IPS-11a (cell line): Measurements from ENCODE around the gene HS6ST3.

Experiments used
- H3K4me3 ChIP-seq: one replicate; pipeline ENCODE4 v1.5.1; 2013; ENCODE audit warnings: low read depth, low read length, control low read depth

The HS6ST3 gene

DNA sequence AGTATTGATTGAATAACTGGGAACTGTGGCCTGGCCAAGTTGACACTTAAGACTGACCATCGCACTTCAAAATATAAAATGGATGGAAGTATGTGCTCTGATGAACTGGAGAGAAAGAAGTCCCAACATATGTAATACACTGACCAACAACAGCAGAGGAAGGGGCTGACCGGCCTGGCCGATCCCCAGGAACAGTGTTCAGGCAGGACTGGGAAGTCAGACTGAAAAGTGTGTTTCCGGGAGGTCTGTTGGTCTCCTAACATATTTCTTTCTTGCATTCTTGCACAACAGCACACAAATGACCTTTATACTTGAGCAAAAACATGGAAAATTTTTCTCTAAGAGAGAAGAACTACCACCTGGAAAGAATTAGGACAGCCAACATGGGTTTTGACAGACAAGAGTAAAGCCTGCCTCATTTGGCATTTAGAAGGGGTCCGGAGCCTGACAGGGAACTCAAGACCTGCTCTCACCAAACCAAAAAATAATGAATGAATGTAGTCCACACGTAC lies 606.5 kb downstream of the HS6ST3 start:
- H3K4me3 ChIP-seq: no peak overlapping the region

DNA sequence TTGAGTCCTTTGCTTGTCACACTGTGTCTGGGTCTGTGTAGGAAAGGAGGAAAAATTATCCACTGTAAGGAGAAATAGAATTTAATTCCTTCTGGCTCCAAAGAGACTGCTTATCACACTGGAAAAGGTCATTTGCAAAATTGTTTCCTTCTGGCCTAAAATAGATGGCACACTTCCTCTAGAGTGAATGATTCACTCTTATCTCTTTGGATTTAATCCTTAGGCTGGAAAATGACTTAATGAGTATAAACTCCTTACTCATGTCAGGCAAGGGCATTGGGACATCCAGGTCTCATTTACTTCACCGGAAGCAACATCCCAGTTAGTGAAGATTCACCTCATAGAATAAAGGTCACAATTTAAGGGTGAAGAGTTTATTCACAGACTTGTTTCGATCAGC lies 610.8 kb downstream of the HS6ST3 start:
- H3K4me3 ChIP-seq: no peak overlapping the region

DNA sequence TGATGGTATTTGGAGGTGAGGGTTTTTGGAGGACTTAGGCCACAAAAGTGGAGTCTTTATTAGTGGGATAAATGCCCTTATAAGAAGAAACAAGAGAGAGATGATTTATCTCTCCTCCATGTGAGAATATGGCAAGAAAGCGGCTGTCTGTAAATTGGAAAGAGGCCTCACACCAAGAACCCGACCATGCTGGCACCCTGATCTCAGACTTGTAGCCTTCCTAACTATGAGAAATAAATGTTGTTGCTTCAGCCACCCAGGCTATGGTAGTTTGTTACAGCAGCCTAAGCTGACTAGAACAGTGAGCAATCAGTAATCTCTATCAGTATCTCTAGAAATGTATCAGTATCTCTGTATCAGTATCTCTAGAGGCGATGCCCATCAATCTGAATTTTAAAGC lies 617.2 kb downstream of the HS6ST3 start:
- no peak overlapping the region for H3K4me3 ChIP-seq

DNA sequence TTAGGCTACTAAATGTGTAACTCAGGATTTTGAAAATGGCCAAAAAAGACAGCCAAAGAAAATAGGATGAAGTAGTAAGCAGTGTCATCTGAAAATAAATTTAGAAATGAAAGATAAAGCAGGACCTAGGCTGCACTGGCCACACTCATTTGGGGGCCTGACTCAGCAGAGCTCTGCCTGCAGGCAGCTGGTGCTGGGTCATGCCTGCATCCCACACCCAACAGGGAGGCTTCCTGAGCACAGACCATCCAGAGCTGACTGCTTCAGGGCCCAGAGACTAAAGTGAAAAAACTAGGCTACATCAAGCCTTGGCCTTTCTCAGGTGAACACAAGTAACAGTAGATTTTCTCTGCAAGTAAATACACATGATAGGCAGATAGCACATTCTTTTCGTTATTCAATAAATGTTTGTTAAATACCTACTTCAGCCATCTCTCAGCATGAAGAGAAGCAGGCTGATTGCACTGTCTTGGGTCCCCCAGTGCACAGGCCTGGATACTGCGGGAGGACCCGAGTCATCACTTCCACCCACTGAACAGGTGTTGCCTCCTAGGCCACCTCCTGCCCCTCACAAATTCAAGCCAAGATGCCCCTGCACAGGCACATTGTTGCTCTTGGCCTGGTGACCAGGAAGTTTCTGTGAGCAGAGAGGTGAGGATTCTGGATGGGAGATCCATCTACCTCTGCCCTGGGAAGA lies 620.4 kb downstream of the HS6ST3 start:
- no peak overlapping the region for H3K4me3 ChIP-seq

DNA sequence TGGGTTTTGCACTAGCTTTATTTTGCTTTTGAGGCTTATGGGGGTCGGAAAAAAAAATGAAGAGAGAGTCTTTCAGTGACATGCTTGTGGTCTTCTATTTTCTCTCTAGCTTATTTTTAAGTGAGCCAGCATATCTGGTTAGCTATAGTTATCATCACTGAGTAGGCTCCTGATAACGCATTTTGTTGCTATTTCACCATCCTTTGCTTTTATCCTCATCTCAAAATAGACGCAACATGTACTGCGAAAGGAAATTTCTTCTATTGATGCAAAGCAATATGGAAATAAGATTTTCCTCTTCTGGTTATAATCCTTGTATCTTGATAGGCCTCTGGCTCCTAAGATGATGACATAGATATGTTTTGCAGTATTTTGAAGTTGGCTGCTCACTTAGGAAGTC lies 630.5 kb downstream of the HS6ST3 start:
- no peak overlapping the region for H3K4me3 ChIP-seq

DNA sequence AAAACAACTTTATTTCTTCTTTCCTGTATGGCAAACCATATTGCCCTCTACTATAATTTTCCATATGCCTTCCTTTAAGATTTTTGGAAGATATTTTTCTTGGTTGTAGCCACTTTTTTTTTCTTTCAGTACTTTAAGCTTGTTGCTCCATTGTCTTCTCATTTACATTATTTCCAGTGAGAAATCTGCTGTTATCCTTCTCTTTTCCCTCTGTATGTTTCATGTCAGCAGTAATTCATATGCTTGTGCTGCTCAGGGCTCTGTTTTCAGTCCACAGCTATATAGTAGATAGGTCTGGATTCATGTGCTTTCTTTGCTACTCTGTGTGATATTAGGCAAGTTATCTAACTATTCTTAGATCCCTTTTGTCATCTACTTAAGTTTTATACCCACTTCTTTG lies 636.7 kb downstream of the HS6ST3 start:
- H3K4me3 ChIP-seq: no peak overlapping the region

DNA sequence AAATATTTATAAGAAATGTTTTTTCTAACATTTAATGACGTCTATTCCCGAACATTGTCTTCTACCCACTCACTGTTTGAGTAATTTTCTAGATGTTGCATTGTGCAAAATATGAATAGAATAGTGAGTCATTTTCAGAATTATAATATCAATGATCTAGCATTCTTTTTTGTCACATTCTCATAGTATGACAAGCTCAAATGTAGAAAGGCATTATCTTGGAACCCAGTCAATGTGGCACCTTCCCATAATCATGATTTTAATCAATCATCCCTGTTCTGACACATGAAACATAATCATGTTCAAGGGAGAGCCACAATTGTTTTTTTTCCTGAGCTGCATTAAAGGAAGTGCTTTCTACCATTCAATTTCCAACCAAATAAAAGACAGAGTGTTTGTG lies 638.6 kb downstream of the HS6ST3 start:
- H3K4me3 ChIP-seq: no peak overlapping the region

DNA sequence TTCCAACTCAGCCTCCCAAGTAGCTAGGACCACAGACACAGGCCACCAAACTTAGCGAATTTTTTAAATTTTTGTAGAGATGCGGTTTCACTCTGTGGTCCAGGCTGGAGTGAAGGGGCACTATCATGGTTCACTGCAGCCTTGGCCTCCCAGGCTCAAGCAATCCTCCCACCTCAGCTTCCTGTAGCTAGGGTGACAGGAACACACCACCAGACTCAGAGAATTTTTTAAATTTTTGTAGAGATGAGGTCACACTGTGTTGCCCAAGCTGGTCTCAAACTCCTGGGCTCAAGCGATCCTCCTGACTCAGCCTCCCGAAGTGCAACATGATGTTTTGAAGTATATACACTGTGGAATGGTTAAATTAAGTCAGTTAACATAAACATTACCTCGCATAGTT lies 640.8 kb downstream of the HS6ST3 start:
- H3K4me3 ChIP-seq: no peak overlapping the region

- no peak overlapping the region for H3K4me3 ChIP-seq
Observed at GRCh38 chr13:96734499-96734898, 644.6 kb downstream of the HS6ST3 start.

- no peak overlapping the region for H3K4me3 ChIP-seq
Observed at GRCh38 chr13:96741779-96742178, 651.9 kb downstream of the HS6ST3 start.

DNA sequence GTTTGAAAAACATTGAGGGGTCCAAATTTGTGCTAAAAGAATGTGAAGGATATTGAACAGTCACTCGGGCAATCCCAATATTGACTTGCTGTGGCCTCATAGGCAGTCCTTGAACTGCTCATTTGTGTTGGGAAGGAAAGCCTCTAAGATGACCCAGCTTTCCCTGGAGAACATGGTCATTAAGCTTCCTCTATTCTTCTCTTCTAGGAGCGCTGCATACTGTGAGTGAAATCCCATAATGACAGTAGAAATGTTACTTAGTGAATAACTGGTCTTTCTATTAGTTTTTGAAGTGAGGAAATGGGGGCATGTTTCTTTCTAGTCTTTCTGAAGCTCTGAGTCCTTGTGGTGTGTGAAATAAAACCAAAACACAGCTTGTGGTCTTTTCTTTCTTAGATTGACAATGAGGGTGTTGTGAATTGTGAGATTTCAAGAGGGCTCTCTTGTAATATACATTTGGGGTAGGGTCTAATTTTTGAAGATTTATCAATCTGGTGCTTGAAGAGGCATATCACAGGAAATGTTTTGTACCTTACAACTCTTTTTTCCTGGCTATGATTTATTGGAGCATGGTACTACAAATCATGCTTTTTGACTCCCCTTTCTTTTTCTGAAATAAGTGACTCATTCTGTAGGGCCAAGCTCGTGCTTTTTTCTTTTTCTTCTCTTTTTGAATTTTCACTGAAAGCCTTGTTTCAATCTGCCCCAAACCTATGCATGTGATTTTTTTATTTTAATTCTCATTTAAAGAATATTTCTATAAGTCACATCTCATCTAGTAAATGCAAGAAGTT lies 653.6 kb downstream of the HS6ST3 start:
- no peak overlapping the region for H3K4me3 ChIP-seq

GRCh38 chr13:96744367-96745331 lies 654.7 kb downstream of the HS6ST3 start:
- no peak overlapping the region for H3K4me3 ChIP-seq

GRCh38 chr13:96746886-96747285 lies 657.0 kb downstream of the HS6ST3 start:
- H3K4me3 ChIP-seq: no peak overlapping the region

DNA sequence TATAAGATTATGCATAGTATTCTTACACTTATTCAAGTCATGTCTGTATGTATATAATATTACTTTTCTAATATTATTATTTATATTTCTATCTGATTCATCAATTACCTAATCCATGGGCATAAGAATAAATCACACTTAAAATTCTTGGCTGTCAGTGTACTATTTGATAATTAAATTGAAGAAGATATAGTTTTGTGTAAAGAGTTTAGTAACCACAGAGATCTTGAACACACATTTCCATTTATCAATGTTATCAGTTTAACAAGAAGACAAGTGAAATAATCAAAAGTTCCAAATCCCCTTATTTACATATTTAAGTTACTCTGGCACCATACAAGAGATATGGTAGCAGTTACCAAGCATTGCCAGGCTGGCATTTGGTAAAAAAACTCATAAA lies 659.9 kb downstream of the HS6ST3 start:
- H3K4me3 ChIP-seq: no peak overlapping the region

DNA sequence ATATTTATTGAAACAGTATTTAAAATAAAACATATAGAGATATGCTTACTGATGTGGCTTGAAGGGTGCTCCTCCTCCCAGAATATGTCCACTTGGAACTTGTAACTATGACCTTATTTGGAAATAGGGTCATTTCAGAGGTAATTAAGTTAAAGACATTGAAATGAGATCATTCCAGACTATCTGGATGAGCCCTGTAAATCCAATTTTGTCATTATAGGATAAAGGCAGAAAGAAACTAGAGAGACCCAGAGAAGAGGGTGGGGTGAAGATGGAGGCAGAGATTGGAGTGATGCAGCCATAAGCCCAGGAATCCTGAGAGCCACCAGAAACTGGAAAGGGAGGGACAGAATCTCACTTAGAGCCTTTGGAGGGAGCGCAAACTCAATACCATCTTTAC lies 661.2 kb downstream of the HS6ST3 start:
- no peak overlapping the region for H3K4me3 ChIP-seq

DNA sequence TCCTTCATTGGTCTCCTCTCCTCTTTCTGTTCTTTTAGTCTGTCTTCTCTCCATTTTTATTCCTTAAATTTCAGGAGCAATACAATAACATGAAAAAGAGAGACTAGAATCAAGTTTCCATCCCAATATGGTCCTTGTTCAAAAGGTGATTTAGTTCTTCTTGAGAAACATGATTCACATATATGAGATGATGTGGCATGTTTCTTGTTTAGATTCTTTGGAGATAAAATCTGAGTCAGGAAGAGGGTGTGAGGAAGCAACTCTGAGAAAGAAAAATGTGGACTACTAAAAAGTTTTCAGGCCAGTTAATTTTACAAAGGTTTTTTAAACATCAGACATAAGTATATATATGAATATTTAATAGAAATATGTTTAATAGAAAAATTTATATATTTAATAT lies 673.0 kb downstream of the HS6ST3 start:
- H3K4me3 ChIP-seq: no peak overlapping the region

GRCh38 chr13:96766306-96766705 lies 676.4 kb downstream of the HS6ST3 start:
- H3K4me3 ChIP-seq: no peak overlapping the region

GRCh38 chr13:96768524-96768923 lies 678.6 kb downstream of the HS6ST3 start:
- H3K4me3 ChIP-seq: no peak overlapping the region

GRCh38 chr13:96769874-96770273 lies 680.0 kb downstream of the HS6ST3 start:
- H3K4me3 ChIP-seq: no peak overlapping the region

DNA sequence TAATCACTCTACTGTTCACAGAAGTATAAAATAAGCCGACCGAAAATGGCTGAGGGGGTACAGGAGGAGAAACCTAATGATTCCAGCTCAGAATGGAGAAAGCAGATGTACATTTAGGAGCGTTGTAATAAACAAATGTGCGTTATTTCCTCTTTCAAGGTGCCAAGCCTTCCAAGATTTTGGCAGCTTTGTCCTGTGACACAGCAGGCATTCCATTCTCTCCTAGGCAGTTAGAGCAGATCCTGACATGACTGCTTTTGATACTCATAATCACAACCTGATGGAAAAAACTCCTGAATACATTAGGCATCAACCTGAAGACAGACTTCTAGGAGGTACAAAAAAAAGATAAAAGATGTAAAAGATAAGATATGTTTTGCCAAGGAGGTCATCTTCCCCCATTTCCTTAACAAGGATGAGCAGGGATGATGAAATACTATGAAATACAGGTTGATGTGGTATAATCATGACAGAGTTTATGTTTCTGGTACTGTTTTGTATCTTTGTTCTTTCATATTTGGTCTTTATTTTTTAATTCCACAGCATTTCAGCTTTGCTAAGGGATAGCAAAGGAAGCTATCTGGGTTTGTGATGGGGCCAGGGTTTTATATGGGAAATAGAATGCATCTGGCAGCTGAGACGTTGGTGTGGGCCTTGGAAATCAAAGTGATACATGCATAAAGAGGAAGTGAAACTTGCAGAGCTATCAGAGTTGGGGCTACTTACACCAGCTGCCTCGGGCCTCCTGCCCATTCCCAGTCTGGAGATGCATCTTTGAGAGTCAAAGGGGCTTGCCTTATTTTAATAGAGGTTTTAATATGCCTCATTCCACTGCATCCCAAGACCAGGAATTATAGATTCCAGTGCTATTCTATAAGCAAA lies 681.8 kb downstream of the HS6ST3 start:
- no peak overlapping the region for H3K4me3 ChIP-seq
